ENCODE results near the gene HRH1. TPM values are rescaled to one million over a fixed set of nuclear protein-coding genes. Genes with fewer than 3 reads are reported as not detected.

Gene HRH1
- polyA plus RNA-seq, 3 donors: 0.08 to 0.24 TPM; not detected in 1

GRCh38 chr3:11272906-11273574, 118.7 kb downstream of the HRH1 start:
- intact Hi-C loops (cut with micrococcal nuclease): loop anchor here (5.0 kb wide), 1 partner anchor 46 kb away; no protein-coding TSS in a partner anchor
- Histone ChIP-seq H3K4me2 (replicated peaks; ENCODE audit: extremely low read depth, low read length, poor library complexity, severe bottlenecking) (peak overlapping the region; percentile 84), H3K4me3 (replicated peaks in 1 of 3; ENCODE audit: low read depth in 2 of 3, low read length in 3 of 3) (peak overlapping the region; percentile 84 to 94 (median 84)), H3K79me2 (ENCODE audit: insufficient read depth, low read length) (peaks cover 64% of the 10 kb centered on the region), H3K27ac (ENCODE audit: low read depth in 1 of 2, low read length in 2 of 2) (peak overlapping the region; percentile 98 to 100), H3K9me3 (replicated peaks in 1 of 2; ENCODE audit: control insufficient read depth in 1 of 2, insufficient read depth in 1 of 2, low read length in 2 of 2) (no peaks in the 10 kb centered on the region), H3K9ac (ENCODE audit: insufficient read depth, low read length, poor library complexity, severe bottlenecking) (peak overlapping the region; percentile 97), H2AFZ (ENCODE audit: insufficient read depth, low read depth, low read length, poor library complexity, severe bottlenecking) (no peak overlapping the region), H3K27me3 (ENCODE audit: control insufficient read depth in 2 of 2, insufficient read depth in 2 of 2, low read length in 2 of 2) (no peaks in the 10 kb centered on the region), H3K4me1 (ENCODE audit: control insufficient read depth in 1 of 2, insufficient read depth in 2 of 2, low read length in 2 of 2) (peaks cover 50 to 55% of the 10 kb centered on the region in 2 donors), H4K20me1 (ENCODE audit: insufficient read depth, low read length) (peaks cover 17% of the 10 kb centered on the region), H3K36me3 (replicated peaks in 1 of 2; ENCODE audit: control insufficient read depth in 1 of 2, insufficient read depth in 2 of 2, low read length in 2 of 2) (peaks cover 4 to 9% of the 10 kb centered on the region in 2 donors)
- Mint-ChIP-seq H3K27ac (peak overlapping the region; percentile 98 to 100 (median 99)), H3K4me3 (peak overlapping the region; percentile 85 to 89), H3K27me3 (ENCODE audit: low read depth in 3 of 3) (peaks cover 0 to 7% (median 2%) of the 10 kb centered on the region in 3 donors), H3K9me3 (peaks cover 0 to 11% (median 4%) of the 10 kb centered on the region in 7 donors), H3K4me1 (peaks cover 52% of the 10 kb centered on the region), H3K36me3 (peaks cover 30 to 34% of the 10 kb centered on the region in 2 donors)
- WGBS (ENCODE audit: insufficient coverage): 2% methylated on average over 7 of the region's 9 CpGs
- no peak for TF ChIP-seq CTCF (IDR thresholded peaks at IDR 0.05)
- peak; percentile 62 to 81 (median 66) for DNase-seq

- Mint-ChIP-seq H3K9me3 (peaks cover 0 to 11% (median 4%) of the 10 kb centered on the region in 7 donors), H3K27me3 (ENCODE audit: low read depth in 3 of 3) (peaks cover 0 to 7% (median 0%) of the 10 kb centered on the region in 3 donors), H3K27ac (peak overlapping the region; percentile 98 to 100 (median 99)), H3K4me1 (peaks cover 59% of the 10 kb centered on the region), H3K36me3 (peaks cover 30 to 41% of the 10 kb centered on the region in 2 donors), H3K4me3 (peak overlapping the region; percentile 85 to 89)
- Histone ChIP-seq H3K79me2 (ENCODE audit: insufficient read depth, low read length) (peaks cover 72% of the 10 kb centered on the region), H2AFZ (ENCODE audit: insufficient read depth, low read depth, low read length, poor library complexity, severe bottlenecking) (no peak overlapping the region), H3K9ac (ENCODE audit: insufficient read depth, low read length, poor library complexity, severe bottlenecking) (peak overlapping the region; percentile 97), H3K4me2 (replicated peaks; ENCODE audit: extremely low read depth, low read length, poor library complexity, severe bottlenecking) (peak overlapping the region; percentile 84), H3K27ac (ENCODE audit: low read depth in 1 of 2, low read length in 2 of 2) (peak overlapping the region; percentile 98 to 100), H4K20me1 (ENCODE audit: insufficient read depth, low read length) (peaks cover 23% of the 10 kb centered on the region), H3K9me3 (replicated peaks in 1 of 2; ENCODE audit: control insufficient read depth in 1 of 2, insufficient read depth in 1 of 2, low read length in 2 of 2) (no peaks in the 10 kb centered on the region), H3K27me3 (ENCODE audit: control insufficient read depth in 2 of 2, insufficient read depth in 2 of 2, low read length in 2 of 2) (no peaks in the 10 kb centered on the region), H3K4me1 (ENCODE audit: control insufficient read depth in 1 of 2, insufficient read depth in 2 of 2, low read length in 2 of 2) (peaks cover 57 to 64% of the 10 kb centered on the region in 2 donors), H3K4me3 (replicated peaks in 1 of 3; ENCODE audit: low read depth in 2 of 3, low read length in 3 of 3) (peak overlapping the region; percentile 84 to 94 (median 84)), H3K36me3 (replicated peaks in 1 of 2; ENCODE audit: control insufficient read depth in 1 of 2, insufficient read depth in 2 of 2, low read length in 2 of 2) (peaks cover 4 to 10% of the 10 kb centered on the region in 2 donors)
- 8% methylated on average over 2 of the region's 5 CpGs for WGBS (ENCODE audit: insufficient coverage)
- no peak for TF ChIP-seq CTCF (IDR thresholded peaks at IDR 0.05)
- DNase-seq: peak; percentile 93 to 99 (median 97)
- intact Hi-C loops (cut with micrococcal nuclease): loop anchor here (1.0 to 5.0 kb wide), 3 partner anchors 15 to 47 kb away; no protein-coding TSS in a partner anchor
Measured at GRCh38 chr3:11273891-11274291, 119.6 kb downstream of the HRH1 start.

Measured in CD14-positive monocyte (primary cell).